ENCODE measurements around the gene JARID2. TPM values are rescaled to one million over a fixed set of nuclear protein-coding genes. Genes with fewer than 3 reads are reported as not detected.

JARID2 gene
- polyA plus RNA-seq, 1 of the 3 experiments (the other 2 are of a cell fraction) = 3.4 TPM

DNA sequence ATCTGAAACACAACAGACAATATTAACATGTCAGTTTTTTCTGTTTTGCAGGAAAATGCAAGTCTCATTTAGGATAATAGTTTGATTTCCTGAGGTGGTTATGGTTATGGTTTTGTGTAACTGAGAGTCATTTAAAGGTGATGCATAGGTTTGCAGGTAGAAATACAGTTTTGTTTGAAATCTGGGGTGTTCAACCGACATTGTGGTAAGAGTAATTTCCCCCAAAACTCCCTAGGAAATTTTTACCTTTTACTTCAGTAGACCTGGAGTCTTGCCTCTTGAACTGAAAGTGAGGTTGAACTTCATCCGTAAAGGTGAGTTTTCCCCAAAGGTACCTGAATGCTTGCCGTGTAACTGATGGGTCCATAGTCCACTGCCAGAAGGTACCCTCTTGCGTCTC lies 71.4 kb downstream of the JARID2 start:
- CTCF ChIA-PET = interaction anchor here (1.1 kb wide), 1 partner anchor 126 kb away, joined by 4 read pairs; no protein-coding TSS in a partner anchor

DNA sequence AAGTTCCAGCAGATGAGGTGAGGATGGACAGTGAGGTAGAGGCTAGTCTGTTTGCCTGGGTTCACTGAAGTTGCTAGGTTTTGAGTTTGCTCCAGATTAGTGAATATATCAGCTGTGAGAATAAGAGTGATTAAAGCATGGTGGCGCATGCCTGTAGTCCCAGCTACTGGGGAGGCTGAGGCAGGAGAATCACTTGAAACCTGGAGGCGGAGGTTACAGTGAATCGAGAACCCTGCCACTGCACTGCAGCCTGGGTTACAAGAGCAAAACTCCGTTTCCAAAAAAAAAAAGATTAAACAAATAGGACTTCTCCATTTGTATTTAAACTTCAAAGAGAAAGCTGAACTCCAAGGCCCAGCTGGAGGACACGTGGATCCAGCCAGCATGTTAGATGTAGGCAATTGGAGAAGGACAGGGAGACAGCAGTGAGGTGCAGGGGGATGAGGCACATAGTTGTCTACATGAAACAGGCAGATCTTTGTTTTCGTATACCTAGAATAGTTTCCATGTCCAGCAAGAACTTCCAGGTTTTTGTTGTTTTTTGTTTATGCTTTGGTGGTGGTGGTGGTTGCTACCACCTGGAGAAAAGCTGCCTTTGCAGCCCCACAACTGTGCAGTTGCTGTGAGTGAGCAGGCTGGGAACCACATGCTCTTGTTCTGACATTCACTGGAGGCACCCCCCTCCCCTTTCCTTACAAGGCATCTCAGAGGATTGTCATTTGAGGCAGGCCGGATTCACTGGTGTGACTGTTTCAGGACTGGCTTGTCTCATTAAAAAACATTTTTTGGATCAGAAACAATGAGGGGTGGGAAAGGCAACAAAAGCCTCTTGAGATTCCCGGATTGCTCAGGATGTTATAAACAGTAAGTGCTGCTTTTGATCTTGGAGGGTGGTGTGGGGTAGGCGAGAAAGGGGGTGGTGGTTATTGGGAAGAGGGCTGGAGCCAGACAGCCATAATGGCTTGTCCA lies 72.3 kb downstream of the JARID2 start:
- WGBS (ENCODE audit: low lambda C conversion rate) = 93% methylated on average over 9 of the region's 9 CpGs
- Histone ChIP-seq H4K20me1 (ENCODE audit: insufficient read depth) (no peaks in the 10 kb centered on the region), H3K4me2 (no peak overlapping the region), H3K36me3 (replicated peaks in 1 of 2; ENCODE audit: control insufficient read depth in 1 of 2, insufficient read depth in 2 of 2, low read length in 1 of 2) (no peaks in the 10 kb centered on the region), H2AFZ (ENCODE audit: low read depth) (no peak overlapping the region), H3K4me3 (ENCODE audit: low read depth in 2 of 2, low read length in 1 of 2) (no peak overlapping the region), H3F3A (replicated peaks; ENCODE audit: insufficient read depth) (no peaks in the 10 kb centered on the region), H3K9me3 (no peaks in the 10 kb centered on the region), H3K9ac (no peak overlapping the region), H3K9me2 (no peaks in the 10 kb centered on the region), H3K27ac (ENCODE audit: low read depth in 2 of 2, low read length in 1 of 2) (no peak overlapping the region), H3K4me1 (ENCODE audit: control insufficient read depth in 1 of 2, insufficient read depth in 2 of 2, low read depth in 1 of 2, low read length in 1 of 2) (peaks cover 2 to 16% of the 10 kb centered on the region in 2 experiments; a peak in 2 of 4 replicates), H3K79me2 (ENCODE audit: insufficient read depth) (peaks cover 21% of the 10 kb centered on the region), H3K27me3 (ENCODE audit: insufficient read depth) (no peaks in the 10 kb centered on the region)
- no peak for DNase-seq
- ChIA-PET POLR2A (no interaction called here), CTCF (interaction anchor here (0.6 to 1.1 kb wide), 3 partner anchors 82 to 158 kb away, joined by 3 to 4 read pairs (median 4); no protein-coding TSS in a partner anchor)
- TF ChIP-seq JUND (IDR thresholded peaks at IDR 0.05) (no peak), RFX5 (IDR thresholded peaks at IDR 0.05; ENCODE audit: low read length) (no peak), SIN3A (IDR thresholded peaks at IDR 0.05; ENCODE audit: borderline replicate concordance, low read depth, low read length) (no peak), MXI1 (IDR thresholded peaks at IDR 0.05; ENCODE audit: low read depth, low read length) (no peak), MEF2A (IDR thresholded peaks at IDR 0.05; ENCODE audit: borderline replicate concordance, low read depth) (no peak), GABPA (IDR thresholded peaks at IDR 0.05; ENCODE audit: low read depth) (no peak), FOXJ3 (CRISPR knock-in tag; IDR thresholded peaks at IDR 0.05) (no peak), RAD21 (IDR thresholded peaks at IDR 0.05; ENCODE audit: low read length) (no peak), RXRA (IDR thresholded peaks at IDR 0.05; ENCODE audit: borderline replicate concordance, low read depth) (no peak), SMC3 (IDR thresholded peaks at IDR 0.05; ENCODE audit: low read depth, low read length) (no peak)
- TF ChIP-seq, protein P1, sequence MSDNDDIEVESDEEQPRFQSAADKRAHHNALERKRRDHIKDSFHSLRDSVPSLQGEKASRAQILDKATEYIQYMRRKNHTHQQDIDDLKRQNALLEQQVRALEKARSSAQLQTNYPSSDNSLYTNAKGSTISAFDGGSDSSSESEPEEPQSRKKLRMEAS (IDR thresholded peaks at IDR 0.05; ENCODE audit: low read depth) = no peak
- TF ChIP-seq, protein P2, sequence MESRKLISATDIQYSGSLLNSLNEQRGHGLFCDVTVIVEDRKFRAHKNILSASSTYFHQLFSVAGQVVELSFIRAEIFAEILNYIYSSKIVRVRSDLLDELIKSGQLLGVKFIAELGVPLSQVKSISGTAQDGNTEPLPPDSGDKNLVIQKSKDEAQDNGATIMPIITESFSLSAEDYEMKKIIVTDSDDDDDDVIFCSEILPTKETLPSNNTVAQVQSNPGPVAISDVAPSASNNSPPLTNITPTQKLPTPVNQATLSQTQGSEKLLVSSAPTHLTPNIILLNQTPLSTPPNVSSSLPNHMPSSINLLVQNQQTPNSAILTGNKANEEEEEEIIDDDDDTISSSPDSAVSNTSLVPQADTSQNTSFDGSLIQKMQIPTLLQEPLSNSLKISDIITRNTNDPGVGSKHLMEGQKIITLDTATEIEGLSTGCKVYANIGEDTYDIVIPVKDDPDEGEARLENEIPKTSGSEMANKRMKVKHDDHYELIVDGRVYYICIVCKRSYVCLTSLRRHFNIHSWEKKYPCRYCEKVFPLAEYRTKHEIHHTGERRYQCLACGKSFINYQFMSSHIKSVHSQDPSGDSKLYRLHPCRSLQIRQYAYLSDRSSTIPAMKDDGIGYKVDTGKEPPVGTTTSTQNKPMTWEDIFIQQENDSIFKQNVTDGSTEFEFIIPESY (IDR thresholded peaks at IDR 0.05; ENCODE audit: borderline replicate concordance, low read depth) = no peak
- TF ChIP-seq, protein P3, sequence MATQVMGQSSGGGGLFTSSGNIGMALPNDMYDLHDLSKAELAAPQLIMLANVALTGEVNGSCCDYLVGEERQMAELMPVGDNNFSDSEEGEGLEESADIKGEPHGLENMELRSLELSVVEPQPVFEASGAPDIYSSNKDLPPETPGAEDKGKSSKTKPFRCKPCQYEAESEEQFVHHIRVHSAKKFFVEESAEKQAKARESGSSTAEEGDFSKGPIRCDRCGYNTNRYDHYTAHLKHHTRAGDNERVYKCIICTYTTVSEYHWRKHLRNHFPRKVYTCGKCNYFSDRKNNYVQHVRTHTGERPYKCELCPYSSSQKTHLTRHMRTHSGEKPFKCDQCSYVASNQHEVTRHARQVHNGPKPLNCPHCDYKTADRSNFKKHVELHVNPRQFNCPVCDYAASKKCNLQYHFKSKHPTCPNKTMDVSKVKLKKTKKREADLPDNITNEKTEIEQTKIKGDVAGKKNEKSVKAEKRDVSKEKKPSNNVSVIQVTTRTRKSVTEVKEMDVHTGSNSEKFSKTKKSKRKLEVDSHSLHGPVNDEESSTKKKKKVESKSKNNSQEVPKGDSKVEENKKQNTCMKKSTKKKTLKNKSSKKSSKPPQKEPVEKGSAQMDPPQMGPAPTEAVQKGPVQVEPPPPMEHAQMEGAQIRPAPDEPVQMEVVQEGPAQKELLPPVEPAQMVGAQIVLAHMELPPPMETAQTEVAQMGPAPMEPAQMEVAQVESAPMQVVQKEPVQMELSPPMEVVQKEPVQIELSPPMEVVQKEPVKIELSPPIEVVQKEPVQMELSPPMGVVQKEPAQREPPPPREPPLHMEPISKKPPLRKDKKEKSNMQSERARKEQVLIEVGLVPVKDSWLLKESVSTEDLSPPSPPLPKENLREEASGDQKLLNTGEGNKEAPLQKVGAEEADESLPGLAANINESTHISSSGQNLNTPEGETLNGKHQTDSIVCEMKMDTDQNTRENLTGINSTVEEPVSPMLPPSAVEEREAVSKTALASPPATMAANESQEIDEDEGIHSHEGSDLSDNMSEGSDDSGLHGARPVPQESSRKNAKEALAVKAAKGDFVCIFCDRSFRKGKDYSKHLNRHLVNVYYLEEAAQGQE (IDR thresholded peaks at IDR 0.05; ENCODE audit: low read depth, low read length) = no peak
- TF ChIP-seq, protein P4, sequence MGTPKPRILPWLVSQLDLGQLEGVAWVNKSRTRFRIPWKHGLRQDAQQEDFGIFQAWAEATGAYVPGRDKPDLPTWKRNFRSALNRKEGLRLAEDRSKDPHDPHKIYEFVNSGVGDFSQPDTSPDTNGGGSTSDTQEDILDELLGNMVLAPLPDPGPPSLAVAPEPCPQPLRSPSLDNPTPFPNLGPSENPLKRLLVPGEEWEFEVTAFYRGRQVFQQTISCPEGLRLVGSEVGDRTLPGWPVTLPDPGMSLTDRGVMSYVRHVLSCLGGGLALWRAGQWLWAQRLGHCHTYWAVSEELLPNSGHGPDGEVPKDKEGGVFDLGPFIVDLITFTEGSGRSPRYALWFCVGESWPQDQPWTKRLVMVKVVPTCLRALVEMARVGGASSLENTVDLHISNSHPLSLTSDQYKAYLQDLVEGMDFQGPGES (IDR thresholded peaks at IDR 0.05; ENCODE audit: low read depth, low read length) = no peak

More for the DNA sequence above, 71.4 kb downstream of the JARID2 start:
- no peak overlapping the region for H3K4me2 ChIP-seq
- TF ChIP-seq TAF1 (IDR thresholded peaks at IDR 0.05; ENCODE audit: borderline replicate concordance, low read depth, low read length) (no peak), SMC3 (IDR thresholded peaks at IDR 0.05; ENCODE audit: low read depth, low read length) (no peak), JUND (IDR thresholded peaks at IDR 0.05) (no peak), CHD2 (IDR thresholded peaks at IDR 0.05; ENCODE audit: low read length, partially characterized antibody) (no peak), POLR2AphosphoS5 (IDR thresholded peaks at IDR 0.05; ENCODE audit: low read depth, low read length) (no peak), ELF1 (IDR thresholded peaks at IDR 0.05) (no peak)
- TF ChIP-seq, protein P5, sequence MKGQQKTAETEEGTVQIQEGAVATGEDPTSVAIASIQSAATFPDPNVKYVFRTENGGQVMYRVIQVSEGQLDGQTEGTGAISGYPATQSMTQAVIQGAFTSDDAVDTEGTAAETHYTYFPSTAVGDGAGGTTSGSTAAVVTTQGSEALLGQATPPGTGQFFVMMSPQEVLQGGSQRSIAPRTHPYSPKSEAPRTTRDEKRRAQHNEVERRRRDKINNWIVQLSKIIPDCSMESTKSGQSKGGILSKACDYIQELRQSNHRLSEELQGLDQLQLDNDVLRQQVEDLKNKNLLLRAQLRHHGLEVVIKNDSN (IDR thresholded peaks at IDR 0.05; ENCODE audit: borderline replicate concordance, low read depth) = no peak
- H2AFZ ChIP-seq (ENCODE audit: low read depth) = no peak overlapping the region
- H3K36me3 ChIP-seq (replicated peaks in 1 of 2; ENCODE audit: control insufficient read depth in 1 of 2, insufficient read depth in 2 of 2, low read length in 1 of 2) = no peaks in the 10 kb centered on the region
- H3K9me3 ChIP-seq = no peaks in the 10 kb centered on the region
- DNase-seq = no peak
- H3K9me2 ChIP-seq = no peaks in the 10 kb centered on the region
- H4K20me1 ChIP-seq (ENCODE audit: insufficient read depth) = no peaks in the 10 kb centered on the region
- peaks cover 2 to 22% of the 10 kb centered on the region in 2 experiments; a peak in 2 of 4 replicates for H3K4me1 ChIP-seq (ENCODE audit: control insufficient read depth in 1 of 2, insufficient read depth in 2 of 2, low read depth in 1 of 2, low read length in 1 of 2)
- H3K4me3 ChIP-seq (ENCODE audit: low read depth in 2 of 2, low read length in 1 of 2) = no peak overlapping the region
- POLR2A ChIA-PET = no interaction called here
- H3K27ac ChIP-seq (ENCODE audit: low read depth in 2 of 2, low read length in 1 of 2) = no peak overlapping the region
- H3K27me3 ChIP-seq (ENCODE audit: insufficient read depth) = no peaks in the 10 kb centered on the region
- peaks cover 21% of the 10 kb centered on the region for H3K79me2 ChIP-seq (ENCODE audit: insufficient read depth)
- 97% methylated on average over 3 of the region's 4 CpGs for WGBS (ENCODE audit: low lambda C conversion rate)
- no peak overlapping the region for H3K9ac ChIP-seq
- peaks cover 2% of the 10 kb centered on the region for H3F3A ChIP-seq (replicated peaks; ENCODE audit: insufficient read depth)

Data from SK-N-SH (cell line).